KMS-11 (cell line): Measurements from ENCODE around the gene ITGA2B.
A peak's percentile ranks its signal among the peaks of the same experiment; 100 is the strongest.

Experiments
- H2AFZ ChIP-seq: fragments of 200-600 bp; sonication (generic); 2 replicates; pipeline ENCODE4 v1.6.1; 2016; ENCODE audit warnings: antibody characterized with exemption, mixed run types, low read depth
- H3K27ac ChIP-seq: fragments of 200-600 bp; sonication (generic); 2 replicates; pipeline ENCODE4 v1.6.1; 2016; ENCODE audit warnings: mild to moderate bottlenecking, mixed run types
- H3K27me3 ChIP-seq: fragments of 200-600 bp; sonication (generic); 2 replicates; pipeline ENCODE4 v1.6.1; 2017; ENCODE audit warnings: mild to moderate bottlenecking, low read depth, mixed run types, moderate library complexity; ENCODE audit not compliant: insufficient read depth
- H3K36me3 ChIP-seq: fragments of 200-600 bp; sonication (generic); 2 replicates; pipeline ENCODE4 v1.6.1; 2017; ENCODE audit warnings: mild to moderate bottlenecking, mixed run types; ENCODE audit not compliant: insufficient read depth
- H3K4me1 ChIP-seq: fragments of 200-600 bp; sonication (generic); 2 replicates; pipeline ENCODE4 v1.6.1; 2016; ENCODE audit warnings: mild to moderate bottlenecking, low read depth, mixed run types; ENCODE audit not compliant: poor library complexity, severe bottlenecking
- H3K4me2 ChIP-seq: fragments of 200-600 bp; sonication (generic); 2 replicates; pipeline ENCODE4 v1.7.0; 2016; ENCODE audit warnings: mild to moderate bottlenecking, mixed run types
- H3K4me3 ChIP-seq: fragments of 200-600 bp; sonication (generic); IDR thresholded peaks from 2 replicates; pipeline ENCODE4 v1.6.1; 2017; ENCODE audit warnings: low read depth, low read length, mixed read lengths; ENCODE audit not compliant: insufficient read depth
- H3K79me2 ChIP-seq: fragments of 200-600 bp; sonication (generic); 2 replicates; pipeline ENCODE4 v1.6.1; 2016; ENCODE audit warnings: low read depth, mixed run types; ENCODE audit not compliant: insufficient read depth
- H3K9ac ChIP-seq: fragments of 200-600 bp; sonication (generic); 2 replicates; pipeline ENCODE4 v1.6.1; 2016; ENCODE audit warnings: mild to moderate bottlenecking, mixed run types
- H4K20me1 ChIP-seq: fragments of 200-600 bp; sonication (generic); 2 replicates; pipeline ENCODE4 v1.6.1; 2016; ENCODE audit warnings: mild to moderate bottlenecking, mixed run types; ENCODE audit not compliant: insufficient read depth
- CTCF ChIP-seq: fragments of 200-600 bp; sonication (generic); conservative IDR thresholded peaks from 2 replicates; pipeline ENCODE4 v1.6.1; 2017; ENCODE audit warnings: low read depth, mild to moderate bottlenecking, antibody characterized with exemption, low read length, moderate library complexity, mixed read lengths

Gene ITGA2B

GRCh38 chr17:44386182-44386525, 3.3 kb downstream of the ITGA2B start:
- Histone ChIP-seq H3K4me2 (no peak overlapping the region), H2AFZ (peak overlapping the region; percentile 99; the same call in 1 of the 2 replicates), H4K20me1 (no peaks in the 10 kb centered on the region), H3K4me3 (no peak overlapping the region), H3K27ac (no peak overlapping the region), H3K9ac (no peak overlapping the region), H3K27me3 (peaks cover 23% of the 10 kb centered on the region; the same call in 1 of the 2 replicates), H3K79me2 (no peaks in the 10 kb centered on the region), H3K4me1 (peaks cover 6% of the 10 kb centered on the region), H3K36me3 (no peaks in the 10 kb centered on the region)
- no peak for TF ChIP-seq CTCF

GRCh38 chr17:44385287-44386181, 3.9 kb downstream of the ITGA2B start:
- H3K4me2 ChIP-seq: peak overlapping the region; percentile 91
- H2AFZ ChIP-seq: peak overlapping the region; percentile 99
- peaks cover 29% of the 10 kb centered on the region; the same call in 1 of the 2 replicates for H3K27me3 ChIP-seq
- H3K9ac ChIP-seq: peak overlapping the region; percentile 56; the same call in 1 of the 2 replicates
- no peaks in the 10 kb centered on the region for H3K36me3 ChIP-seq
- H3K27ac ChIP-seq: no peak overlapping the region
- H3K79me2 ChIP-seq: no peaks in the 10 kb centered on the region
- no peaks in the 10 kb centered on the region for H4K20me1 ChIP-seq
- no peak overlapping the region for H3K4me3 ChIP-seq
- H3K4me1 ChIP-seq: peaks cover 6% of the 10 kb centered on the region
- TF ChIP-seq CTCF: no peak

- TF ChIP-seq CTCF: no peak
- H3K4me3 ChIP-seq: no peak overlapping the region
- no peaks in the 10 kb centered on the region for H3K79me2 ChIP-seq
- H3K27ac ChIP-seq: no peak overlapping the region
- H3K27me3 ChIP-seq: peaks cover 35% of the 10 kb centered on the region; the same call in 1 of the 2 replicates
- H3K9ac ChIP-seq: no peak overlapping the region; the same call in 1 of the 2 replicates
- peak overlapping the region; percentile 91 for H3K4me2 ChIP-seq
- peak overlapping the region; percentile 99 for H2AFZ ChIP-seq
- no peaks in the 10 kb centered on the region for H3K36me3 ChIP-seq
- peaks cover 6% of the 10 kb centered on the region for H3K4me1 ChIP-seq
- H4K20me1 ChIP-seq: no peaks in the 10 kb centered on the region
Measured at GRCh38 chr17:44384823-44385286, 4.6 kb downstream of the ITGA2B start.

- no peaks in the 10 kb centered on the region for H3K79me2 ChIP-seq
- H3K36me3 ChIP-seq: no peaks in the 10 kb centered on the region
- peaks cover 6% of the 10 kb centered on the region for H3K4me1 ChIP-seq
- H4K20me1 ChIP-seq: no peaks in the 10 kb centered on the region
- H3K9ac ChIP-seq: no peak overlapping the region
- 0 out of 2 replicates have a peak overlapping the region, but pooled peaks have one; percentile 99 for H2AFZ ChIP-seq
- no peak for TF ChIP-seq CTCF
- H3K4me2 ChIP-seq: peak overlapping the region; percentile 91
- no peak overlapping the region for H3K4me3 ChIP-seq
- H3K27ac ChIP-seq: no peak overlapping the region
- peaks cover 40% of the 10 kb centered on the region; the same call in 1 of the 2 replicates for H3K27me3 ChIP-seq
Measured at GRCh38 chr17:44384281-44384822, 5.1 kb downstream of the ITGA2B start.
